HG03378 (cell line): ENCODE data around the gene SSBP4.

ENCODE experiments used
- ATAC-seq: cut with Tn5 transposase; IDR thresholded peaks from one replicate; pipeline ENCODE4 v1.9.1; 2021; ENCODE audit warnings: mild to moderate bottlenecking, moderate library complexity; ENCODE audit not compliant: unreplicated experiment

The SSBP4 gene

GRCh38 chr19:18464646-18465045, 45.4 kb downstream of the SSBP4 start:
- ATAC-seq = no peak

- no peak for ATAC-seq
Observed at GRCh38 chr19:18465214-18465963, 46.2 kb downstream of the SSBP4 start.

GRCh38 chr19:18465964-18466339, 46.8 kb downstream of the SSBP4 start:
- ATAC-seq = no peak

GRCh38 chr19:18466354-18466753, 47.2 kb downstream of the SSBP4 start:
- no peak for ATAC-seq

GRCh38 chr19:18467978-18468377, 48.8 kb downstream of the SSBP4 start:
- ATAC-seq = no peak

- ATAC-seq = no peak
Observed at GRCh38 chr19:18468517-18468916, 49.3 kb downstream of the SSBP4 start.

- ATAC-seq = no peak
Observed at GRCh38 chr19:18469069-18469846, 50.1 kb downstream of the SSBP4 start.

- no peak for ATAC-seq
Observed at GRCh38 chr19:18470787-18471186, 51.6 kb downstream of the SSBP4 start.

- ATAC-seq = no peak
Observed at GRCh38 chr19:18473003-18473705, 54.0 kb downstream of the SSBP4 start.

GRCh38 chr19:18473706-18474087, 54.5 kb downstream of the SSBP4 start:
- no peak for ATAC-seq

- ATAC-seq = no peak
Observed at GRCh38 chr19:18474366-18474887, 55.2 kb downstream of the SSBP4 start.

- ATAC-seq = no peak
Observed at GRCh38 chr19:18475004-18475453, 55.8 kb downstream of the SSBP4 start.

- ATAC-seq = no peak
Observed at GRCh38 chr19:18475762-18476331, 56.6 kb downstream of the SSBP4 start.

GRCh38 chr19:18476507-18477041, 57.4 kb downstream of the SSBP4 start:
- no peak for ATAC-seq

GRCh38 chr19:18477042-18477779, 58.0 kb downstream of the SSBP4 start:
- no peak for ATAC-seq

GRCh38 chr19:18477974-18478373, 58.8 kb downstream of the SSBP4 start:
- ATAC-seq = no peak

GRCh38 chr19:18478545-18479311, 59.5 kb downstream of the SSBP4 start:
- ATAC-seq = no peak

- ATAC-seq = no peak
Observed at GRCh38 chr19:18480006-18480691, 61.0 kb downstream of the SSBP4 start.
